H1 (cell line): ENCODE measurements around the gene ATP2C1. TPM values are rescaled to one million over a fixed set of nuclear protein-coding genes. Genes with fewer than 3 reads are reported as not detected.

Experiments used
- CTCF ChIA-PET: fragments of 300-600 bp; sonication (Branson Sonifier 250); formaldehyde crosslinking; loops from one replicate; lab custom pipeline; 2021; ENCODE audit not compliant: partially characterized antibody; lab: Charles Lee
- POLR2A ChIA-PET: fragments of 300-600 bp; sonication (Branson Sonifier 250); formaldehyde crosslinking; loops from one replicate; lab custom pipeline; 2021; ENCODE audit warnings: inconsistent platforms; ENCODE audit not compliant: partially characterized antibody; lab: Charles Lee
- DNase-seq, 2 experiments: peaks; one replicate each; pipeline versions ENCODE4 v3.0.0 to v3.0.0-alpha.2; 2010 to 2022; ENCODE audit warnings: low spot score in 2 of 2, low read depth in 1 of 2, mixed read lengths in 1 of 2
- FAIRE-seq: peaks from 2 replicates; lab custom pipeline; 2011; peaks lifted over from hg19 to GRCh38; lab: Jason Lieb, UNC
- H2AFZ ChIP-seq: 2 replicates; pipeline ENCODE4 v1.8.1; 2012; ENCODE audit warnings: low read length, inconsistent platforms
- H2AK5ac ChIP-seq: 2 replicates; pipeline ENCODE4 v1.6.1; 2013; ENCODE audit warnings: low read depth, low read length
- H2BK120ac ChIP-seq: replicated peaks from 2 replicates; pipeline ENCODE3; 2013; ENCODE audit warnings: low read depth, low read length, inconsistent platforms
- H2BK12ac ChIP-seq: 2 replicates; pipeline ENCODE4 v1.6.1; 2013; ENCODE audit warnings: low read depth, low read length
- H2BK15ac ChIP-seq: 2 replicates; pipeline ENCODE4 v1.6.1; 2013; ENCODE audit warnings: low read length
- H2BK20ac ChIP-seq: 2 replicates; pipeline ENCODE4 v1.6.1; 2013; ENCODE audit warnings: low read length
- H2BK5ac ChIP-seq: 2 replicates; pipeline ENCODE4 v1.6.1; 2013; ENCODE audit warnings: low read depth, low read length
- H3K14ac ChIP-seq: 2 replicates; pipeline ENCODE4 v1.6.1; 2013; ENCODE audit warnings: inconsistent platforms; ENCODE audit not compliant: insufficient read length
- H3K18ac ChIP-seq: 2 replicates; pipeline ENCODE4 v1.6.1; 2013; ENCODE audit warnings: low read length; ENCODE audit errors: extremely low read depth
- H3K23ac ChIP-seq: 2 replicates; pipeline ENCODE4 v1.6.1; 2013; ENCODE audit warnings: inconsistent platforms; ENCODE audit not compliant: insufficient read length
- H3K23me2 ChIP-seq: 2 replicates; pipeline ENCODE4 v1.6.1; 2013; ENCODE audit warnings: low read depth, low read length
- H3K27ac ChIP-seq: 2 replicates; pipeline ENCODE4 v1.6.1; 2011; ENCODE audit warnings: low read depth, low read length, inconsistent platforms
- H3K27me3 ChIP-seq, 4 experiments: replicated peaks in 1 of 4; 1 replicate in 1 of 4; 2 replicates in 3 of 4; pipeline versions ENCODE4 v1.6.1 to v1.8.1; 2011 to 2013; ENCODE audit warnings: low read length in 3 of 4, mild to moderate bottlenecking in 3 of 4, inconsistent platforms in 2 of 4, mixed read lengths in 2 of 4, moderate library complexity in 1 of 4; ENCODE audit not compliant: control insufficient read depth in 3 of 4, insufficient read depth in 3 of 4; ENCODE audit errors: extremely low read depth in 1 of 4
- H3K36me3 ChIP-seq, 4 experiments: 2 replicates each; pipeline versions ENCODE4 v1.6.1 to v1.8.1; 2011 to 2013; ENCODE audit warnings: mild to moderate bottlenecking in 4 of 4, low read length in 3 of 4, moderate library complexity in 2 of 4, control low read depth in 1 of 4, inconsistent platforms in 1 of 4; ENCODE audit not compliant: insufficient read depth in 4 of 4, control insufficient read depth in 2 of 4
- H3K4ac ChIP-seq: replicated peaks from 2 replicates; pipeline ENCODE3; 2013; ENCODE audit warnings: low read length, low read depth, mixed read lengths, inconsistent platforms; ENCODE audit not compliant: insufficient read length
- H3K4me1 ChIP-seq, 4 experiments: replicated peaks in 1 of 4; 1 replicate in 1 of 4; 2 replicates in 3 of 4; pipeline versions ENCODE4 v1.6.1 to v1.8.1; 2011 to 2013; ENCODE audit warnings: low read length in 3 of 4, inconsistent platforms in 2 of 4, mixed read lengths in 1 of 4; ENCODE audit not compliant: insufficient read depth in 4 of 4, control insufficient read depth in 3 of 4
- H3K4me2 ChIP-seq, 2 experiments: 2 replicates each; pipeline versions ENCODE4 v1.6.1 to v1.8.1; 2011 to 2013; ENCODE audit warnings: low read depth in 2 of 2, low read length in 2 of 2, control low read depth in 1 of 2, inconsistent platforms in 1 of 2, mild to moderate bottlenecking in 1 of 2; ENCODE audit not compliant: insufficient read depth in 1 of 2
- H3K4me3 ChIP-seq, 4 experiments: fragments of 200-600, 300-600 bp in 1 of 4; sonication (generic), shearing (Covaris generic), sonication (Bioruptor Twin) in 1 of 4; 2 replicates each; pipeline versions ENCODE4 v1.5.1 to v1.8.1; 2011 to 2016; ENCODE audit warnings: low read length in 4 of 4, low read depth in 3 of 4, control low read depth in 2 of 4, inconsistent platforms in 2 of 4, mild to moderate bottlenecking in 2 of 4, mixed read lengths in 1 of 4, moderate library complexity in 1 of 4; ENCODE audit not compliant: insufficient read depth in 2 of 4; ENCODE audit errors: extremely low read depth in 1 of 4
- H3K56ac ChIP-seq: replicated peaks from 2 replicates; pipeline ENCODE3; 2013; ENCODE audit warnings: low read depth, mild to moderate bottlenecking, mixed read lengths, low read length, inconsistent platforms; ENCODE audit not compliant: insufficient read length
- H3K79me1 ChIP-seq: 2 replicates; pipeline ENCODE4 v1.6.1; 2013; ENCODE audit warnings: low read depth, low read length, control low read depth
- H3K79me2 ChIP-seq, 2 experiments: 2 replicates each; pipeline versions ENCODE4 v1.6.1 to v1.8.1; 2012 to 2013; ENCODE audit warnings: low read length in 2 of 2, mild to moderate bottlenecking in 2 of 2, inconsistent platforms in 1 of 2; ENCODE audit not compliant: insufficient read depth in 2 of 2, control insufficient read depth in 1 of 2
- H3K9ac ChIP-seq, 4 experiments: replicated peaks in 1 of 4; 1 replicate in 1 of 4; 2 replicates in 3 of 4; pipeline versions ENCODE4 v1.6.1 to v1.8.1; 2011 to 2013; ENCODE audit warnings: low read depth in 3 of 4, low read length in 3 of 4, control low read depth in 2 of 4, mild to moderate bottlenecking in 2 of 4, moderate library complexity in 2 of 4, inconsistent platforms in 1 of 4; ENCODE audit errors: extremely low read depth in 1 of 4
- H3K9me3 ChIP-seq, 2 experiments: 2 replicates each; pipeline versions ENCODE4 v1.6.1 to v1.8.1; 2012 to 2013; ENCODE audit warnings: mild to moderate bottlenecking in 2 of 2, moderate library complexity in 2 of 2, control low read depth in 1 of 2, inconsistent platforms in 1 of 2, low read depth in 1 of 2, low read length in 1 of 2, mixed read lengths in 1 of 2; ENCODE audit not compliant: insufficient read depth in 2 of 2
- H4K20me1 ChIP-seq, 2 experiments: replicated peaks in 1 of 2; 2 replicates each; pipeline versions ENCODE3 to v1.8.1; 2011 to 2013; ENCODE audit warnings: inconsistent platforms in 2 of 2, low read length in 2 of 2, mild to moderate bottlenecking in 1 of 2; ENCODE audit not compliant: insufficient read depth in 2 of 2, control insufficient read depth in 1 of 2
- H4K5ac ChIP-seq: 2 replicates; pipeline ENCODE4 v1.6.1; 2013; ENCODE audit warnings: low read length, low read depth, mixed read lengths, inconsistent platforms; ENCODE audit not compliant: insufficient read length
- H4K8ac ChIP-seq: 2 replicates; pipeline ENCODE4 v1.8.0; 2013; ENCODE audit warnings: mild to moderate bottlenecking, moderate library complexity, low read length, inconsistent platforms; ENCODE audit not compliant: insufficient read depth; ENCODE audit errors: extremely low read depth
- H4K91ac ChIP-seq: replicated peaks from 2 replicates; pipeline ENCODE3; 2013; ENCODE audit warnings: low read length, mixed read lengths, inconsistent platforms; ENCODE audit not compliant: insufficient read length
- CHD1 ChIP-seq: IDR thresholded peaks from 2 replicates; pipeline ENCODE4 v1.6.1; 2012; ENCODE audit warnings: low read depth, low read length, improper control_type of control experiment
- CHD2 ChIP-seq: IDR thresholded peaks from 2 replicates; pipeline ENCODE4 v1.6.1; 2012; ENCODE audit warnings: low read length, improper control_type of control experiment
- E2F6 ChIP-seq: IDR thresholded peaks from 2 replicates; pipeline ENCODE4 v1.6.1; 2012; ENCODE audit warnings: inconsistent platforms
- FOSL1 ChIP-seq: IDR thresholded peaks from 2 replicates; pipeline ENCODE4 v1.6.1; 2011; ENCODE audit warnings: mild to moderate bottlenecking, low read depth, low read length, moderate library complexity; ENCODE audit not compliant: insufficient read depth
- MAX ChIP-seq: IDR thresholded peaks from 2 replicates; pipeline ENCODE4 v1.6.1; 2012; ENCODE audit warnings: inconsistent platforms
- NANOG ChIP-seq: IDR thresholded peaks from 2 replicates; pipeline ENCODE4 v1.6.1; 2011; ENCODE audit warnings: low read length, low read depth, mild to moderate bottlenecking, inconsistent platforms; ENCODE audit not compliant: insufficient read depth, poor library complexity, severe bottlenecking
- POLR2A ChIP-seq, 2 experiments: IDR thresholded peaks; 1 replicate in 1 of 2; 2 replicates in 1 of 2; pipeline ENCODE4 v1.6.1; 2011; ENCODE audit warnings: low read depth in 2 of 2, low read length in 2 of 2, mild to moderate bottlenecking in 2 of 2; ENCODE audit errors: control extremely low read depth in 1 of 2
- RNF2 ChIP-seq: fragments of 200-900, 300-1000 bp; sonication (generic); IDR thresholded peaks from 2 replicates; pipeline ENCODE4 v1.7.1; 2016; ENCODE audit warnings: borderline replicate concordance, low read depth, mild to moderate bottlenecking, antibody characterized with exemption, low read length; ENCODE audit not compliant: poor library complexity, severe bottlenecking; ENCODE audit errors: missing control alignments
- SP1 ChIP-seq: IDR thresholded peaks from 2 replicates; pipeline ENCODE4 v1.6.1; 2011; ENCODE audit warnings: low read depth, low read length
- SP4 ChIP-seq: IDR thresholded peaks from 2 replicates; pipeline ENCODE4 v1.6.1; 2012; ENCODE audit warnings: low read length, inconsistent platforms
- SRF ChIP-seq: IDR thresholded peaks from 2 replicates; pipeline ENCODE4 v1.6.1; 2011; ENCODE audit warnings: mild to moderate bottlenecking, low read depth, low read length, moderate library complexity
- WGBS, 2 experiments: shearing (Covaris generic) in 1 of 2; methylation state at CpG; one replicate each; pipeline versions ENCODE4 v1.1.6 to v1.1.7; 2013 to 2015; ENCODE audit warnings: low lambda C conversion rate in 2 of 2, mixed read lengths in 2 of 2, inconsistent platforms in 1 of 2, low coverage in 1 of 2, missing lambda C conversion rate in 1 of 2; ENCODE audit not compliant: insufficient replicate concordance in 2 of 2, insufficient coverage in 1 of 2, insufficient read length in 1 of 2; ENCODE audit errors: extremely low coverage in 1 of 2, missing lambda C conversion rate in 1 of 2; 5-methylcytosine and 5-hydroxymethylcytosine counted together
- polyA plus RNA-seq, 7 experiments: library from polyadenylated mRNA; depleted of rRNA in 3 of 7; stranded (reverse) in 5 of 7; unstranded in 2 of 7; fragments of >200 nt in 5 of 7; fragments of 200-250 nt in 2 of 7; gene quantifications; 1 replicate in 5 of 7; 2 replicates in 1 of 7; 4 replicates in 1 of 7; pipeline versions ENCODE4 v1.2.1 to v1.2.3, GENCODE V29; 2011 to 2013; ENCODE audit warnings: missing spikeins in 2 of 7, mixed read lengths in 2 of 7
- total RNA-seq: library from RNA; stranded (reverse); fragmentation: NEBNext Ultra II Directional; extraction: Animal tissue kit (Norgen Biotek cat#: 25700); gene quantifications from 2 replicates; pipeline ENCODE4 v1.2.1, GENCODE V29; 2021

ATP2C1 gene
- total and polyA plus RNA-seq, 2 of the 8 experiments (the other 6 are each of a cell fraction or from before 2014, with no cell fraction given), result 50.7 to 68.5 TPM

DNA sequence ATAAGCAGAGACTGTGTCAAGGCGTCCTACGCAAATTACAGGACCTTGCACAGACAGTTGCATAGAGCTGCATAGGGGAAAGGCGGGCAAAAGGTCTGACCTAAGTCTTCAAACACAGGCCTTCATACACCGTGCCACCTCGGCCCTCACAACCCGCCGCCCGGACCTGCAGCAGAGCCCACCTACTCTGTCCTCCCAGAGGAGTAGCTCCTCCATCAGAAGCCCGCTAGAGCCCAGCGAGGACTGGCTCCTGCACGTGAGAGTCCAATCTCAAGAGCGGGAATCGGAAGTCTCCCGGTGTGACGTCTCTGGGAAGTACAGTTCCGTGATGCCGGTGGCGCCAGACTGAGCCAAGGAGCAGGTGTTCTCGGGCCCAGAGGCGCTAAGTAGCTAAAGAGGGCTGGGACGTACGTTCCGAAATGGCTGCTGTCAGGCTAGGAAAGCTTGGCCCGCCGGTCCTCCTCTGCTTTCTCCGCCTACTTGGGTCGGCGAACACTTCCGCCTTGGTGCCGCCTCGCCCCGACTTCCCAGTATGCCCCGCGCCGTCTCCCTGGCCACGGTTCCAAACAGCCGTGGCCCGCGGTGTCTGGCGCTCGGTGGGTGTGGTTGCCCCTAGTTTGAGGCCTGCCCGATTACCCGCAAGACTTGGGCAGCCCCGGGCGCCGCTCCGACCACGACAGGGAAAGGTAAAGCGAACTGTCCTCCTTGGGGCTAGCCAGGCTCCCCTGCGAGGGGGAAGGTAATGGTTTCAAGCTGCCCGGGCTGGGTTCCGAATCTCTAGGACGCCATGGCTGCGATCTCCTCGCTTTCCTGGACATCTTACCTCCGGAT, 132.7 kb downstream of the ATP2C1 start, which contains the start of the genes ASTE1 and NEK11:
Gene ASTE1, minus strand, starts transcription at position 505 of the 831 bp plus-strand sequence. CDS start 1,519 bp downstream, outside the sequence.
Gene NEK11, plus strand, starts transcription at position 557 of the 831 bp plus-strand sequence. CDS start 2,832 bp downstream, outside the sequence.
- peak in 1 of 2 experiments; percentile 44 for DNase-seq
- CTCF ChIA-PET, result interaction anchor here (0.9 to 1.2 kb wide), 3 partner anchors 9 to 542 kb away, joined by 3 to 5 read pairs (median 3); no protein-coding TSS in a partner anchor
- TF ChIP-seq RNF2 (no peak), CHD2 (no peak), MAX (peak; percentile 78), SRF (no peak), POLR2A (IDR thresholded peaks at IDR 0.05; ENCODE audit: control extremely low read depth in 1 of 2, low read depth in 2 of 2, low read length in 2 of 2) (peak; percentile 46 to 90), CHD1 (no peak), NANOG (no peak), SP1 (no peak), E2F6 (peak; percentile 94), SP4 (no peak), FOSL1 (no peak)

More for the DNA sequence above, 132.7 kb downstream of the ATP2C1 start, which contains the start of the genes ASTE1 and NEK11:
- peaks cover 0 to 6% (median 1%) of the 10 kb centered on the region in 4 experiments; a peak in 3 of 7 replicates for H3K4me1 ChIP-seq
- peak within 1 kb of the TSS; percentile 17; the same call in 1 of the 2 replicates for H3K18ac ChIP-seq
- peaks cover 0 to 8% (median 1%) of the 10 kb centered on the region in 4 experiments; a peak in 4 of 8 replicates for H3K36me3 ChIP-seq
- H3K4me2 ChIP-seq, result peak within 1 kb of the TSS; percentile 72 to 99
- H2BK20ac ChIP-seq, result no peak within 1 kb of the TSS
- H3K27ac ChIP-seq, result peak within 1 kb of the TSS; percentile 76
- peak within 1 kb of the TSS; percentile 89 for H4K5ac ChIP-seq
- H2AK5ac ChIP-seq, result no peak within 1 kb of the TSS
- peak within 1 kb of the TSS; percentile 3 for H3K56ac ChIP-seq
- peak within 1 kb of the TSS; percentile 75 for H3K4ac ChIP-seq
- peak within 1 kb of the TSS; percentile 88 for H2BK5ac ChIP-seq
- H3K4me3 ChIP-seq, result peak within 1 kb of the TSS; percentile 68 to 91 (median 91)
- no peak for FAIRE-seq
- H3K79me1 ChIP-seq, result no peaks in the 10 kb centered on the region
- no peaks in the 10 kb centered on the region for H3K27me3 ChIP-seq
- peaks cover 8% of the 10 kb centered on the region; the same call in 1 of the 2 replicates for H3K23me2 ChIP-seq
- H3K9me3 ChIP-seq, result no peaks in the 10 kb centered on the region
- no peak within 1 kb of the TSS for H2BK15ac ChIP-seq
- H4K8ac ChIP-seq, result peak within 1 kb of the TSS; percentile 97
- no peak within 1 kb of the TSS for H2BK120ac ChIP-seq
- no peak within 1 kb of the TSS for H3K14ac ChIP-seq
- H4K20me1 ChIP-seq, result no peaks in the 10 kb centered on the region
- 10% methylated on average over 52 of the region's 56 CpGs; no CpG with 5 or more reads in 1 of the 2 experiments for WGBS, 2 experiments
- no peaks in the 10 kb centered on the region for H3K79me2 ChIP-seq
- H4K91ac ChIP-seq, result peak within 1 kb of the TSS; percentile 94
- no peak within 1 kb of the TSS; the same call in 1 of the 2 replicates for H2BK12ac ChIP-seq
- peak within 1 kb of the TSS; percentile 94 for H2AFZ ChIP-seq
- POLR2A ChIA-PET, result interaction anchor here (0.7 to 1.6 kb wide), 4 partner anchors 9 to 422 kb away, joined by 3 to 5 read pairs (median 3); no protein-coding TSS in a partner anchor
- H3K9ac ChIP-seq, result peak within 1 kb of the TSS; percentile 59 to 86 (median 84)
- H3K23ac ChIP-seq, result no peak within 1 kb of the TSS
